Measurements from ENCODE around the gene STRA8.

STRA8 gene

GRCh38 chr7:135272303-135272702 is 38.7 kb downstream of the STRA8 start:
- no peak for DNase-seq

DNA sequence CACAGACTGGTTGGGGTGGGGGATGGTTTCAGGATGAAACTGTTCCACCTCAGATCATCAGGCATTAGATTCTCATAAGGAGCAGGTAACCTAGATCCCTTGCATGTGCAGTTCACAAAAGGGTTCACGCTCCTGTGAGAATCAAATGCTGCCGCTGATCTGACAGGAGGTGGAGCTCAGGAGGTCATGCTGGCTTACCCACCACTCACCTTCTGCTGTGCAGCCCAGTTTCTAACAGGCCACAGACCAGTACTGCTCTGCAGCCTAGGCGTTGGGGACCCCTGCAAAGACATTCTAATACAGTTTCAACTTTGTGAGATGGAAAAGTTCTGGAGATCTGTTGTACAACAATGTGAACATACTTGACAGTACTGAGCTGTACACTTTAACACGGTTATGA is 39.9 kb downstream of the STRA8 start:
- DNase-seq, result no peak

DNA sequence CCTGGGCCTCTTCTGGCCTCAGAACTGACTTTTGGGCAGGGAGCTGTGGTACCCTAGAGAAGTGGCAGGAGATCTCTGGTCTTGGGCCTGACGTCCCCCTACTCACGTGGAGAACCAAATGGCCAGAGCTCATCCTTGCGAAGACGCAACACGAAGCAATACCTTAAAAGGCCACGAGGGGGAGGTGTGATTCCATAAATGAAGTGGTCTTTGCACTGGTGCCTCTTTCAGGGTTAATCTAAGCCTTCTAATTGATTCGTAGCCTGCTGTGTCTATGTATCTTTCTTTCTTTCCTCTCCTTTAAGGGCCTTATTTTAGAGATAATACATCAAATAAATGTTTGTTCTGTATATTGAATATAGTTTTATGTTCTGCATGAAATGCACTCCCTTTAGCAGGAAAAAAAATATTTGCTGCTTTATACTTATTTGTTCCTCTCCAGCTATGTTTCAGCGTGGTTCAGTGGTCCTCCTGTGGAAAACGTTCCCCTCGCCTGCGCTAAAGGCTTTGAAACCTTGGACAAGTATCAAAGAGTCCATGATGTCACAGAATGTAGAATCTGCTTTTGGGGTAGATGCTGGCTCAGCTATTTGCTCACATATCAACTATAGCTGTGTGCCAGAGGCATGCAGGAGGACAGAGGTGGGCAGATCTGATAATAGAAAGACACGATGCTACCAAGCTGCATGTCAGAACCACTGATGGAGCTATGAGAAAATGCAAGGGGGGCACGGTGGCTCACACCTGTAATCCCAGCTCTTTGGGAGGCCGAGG is 41.0 kb downstream of the STRA8 start:
- DNase-seq, result peak; percentile 63 to 73

GRCh38 chr7:135275971-135276580 is 42.4 kb downstream of the STRA8 start:
- DNase-seq, result no peak

GRCh38 chr7:135277161-135277560 is 43.5 kb downstream of the STRA8 start:
- DNase-seq, result no peak

DNA sequence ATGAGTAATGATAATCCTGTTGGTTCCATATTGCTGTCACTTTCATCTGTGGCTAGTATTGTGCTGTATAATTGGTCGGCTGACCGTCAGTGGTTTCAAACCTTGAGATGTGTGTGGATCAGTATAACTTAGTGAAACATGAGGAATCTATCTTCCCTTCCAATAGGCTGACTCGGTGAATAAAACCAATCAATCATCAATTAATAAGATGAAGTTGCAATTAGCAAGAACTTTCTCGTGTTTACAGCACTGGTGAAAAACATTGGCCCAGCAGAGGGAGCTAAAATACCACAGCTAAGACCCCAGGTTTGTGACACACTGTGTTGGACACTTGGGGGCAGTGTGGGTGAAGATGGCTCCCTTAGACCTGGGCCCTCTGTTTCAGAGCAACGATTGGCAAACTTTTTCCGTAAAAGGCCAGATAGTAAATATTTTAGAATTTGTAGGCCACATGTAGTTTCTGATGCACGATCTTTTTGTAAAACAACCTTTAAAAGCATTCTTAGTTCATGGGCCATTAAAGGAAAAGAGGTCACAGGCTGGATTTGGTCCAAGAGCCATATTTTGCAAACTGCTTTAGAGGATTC is 47.8 kb downstream of the STRA8 start:
- DNase-seq, result peak; percentile 80 to 83

DNA sequence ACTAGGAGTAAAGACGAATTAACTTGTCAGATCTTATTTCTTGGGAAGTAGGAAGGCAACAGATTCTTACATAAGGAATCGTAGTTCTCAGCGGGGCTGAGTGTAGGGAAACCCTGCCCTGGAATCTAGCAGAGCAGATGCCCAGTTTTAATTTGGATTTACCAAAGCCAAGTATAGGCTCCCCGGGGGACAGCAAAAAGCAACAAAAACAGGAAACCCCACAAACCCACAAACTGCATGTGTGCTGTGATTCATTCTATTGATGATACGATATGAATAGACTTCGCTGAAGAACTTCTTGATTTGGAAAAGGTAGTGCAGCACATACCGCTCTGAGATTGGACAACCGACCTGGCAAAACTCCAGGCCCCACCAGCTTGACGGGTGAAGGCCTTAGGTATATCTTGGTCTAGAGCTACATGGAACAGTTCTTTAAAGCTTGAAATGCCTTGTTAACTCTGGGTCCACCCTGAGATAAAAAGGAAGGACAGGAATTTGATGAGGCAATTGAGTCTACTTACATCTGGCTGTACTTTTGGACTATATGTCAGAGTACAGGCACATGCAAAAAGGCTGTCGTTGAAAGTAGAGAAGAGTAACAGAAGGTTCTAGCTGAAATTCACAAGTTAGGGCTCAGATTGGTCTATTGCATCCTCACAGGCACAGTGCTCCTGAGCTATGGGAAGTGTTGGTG is 49.1 kb downstream of the STRA8 start:
- DNase-seq, result no peak

GRCh38 chr7:135283959-135284638 is 50.5 kb downstream of the STRA8 start:
- no peak for DNase-seq

- DNase-seq, result no peak
Measured at GRCh38 chr7:135285547-135286233, 52.1 kb downstream of the STRA8 start.

- no peak for DNase-seq
Measured at GRCh38 chr7:135286876-135287275, 53.2 kb downstream of the STRA8 start.

- DNase-seq, result no peak
Measured at GRCh38 chr7:135290594-135290993, 57.0 kb downstream of the STRA8 start.

GRCh38 chr7:135291809-135292253 is 58.2 kb downstream of the STRA8 start:
- peak; percentile 83 to 86 for DNase-seq

DNA sequence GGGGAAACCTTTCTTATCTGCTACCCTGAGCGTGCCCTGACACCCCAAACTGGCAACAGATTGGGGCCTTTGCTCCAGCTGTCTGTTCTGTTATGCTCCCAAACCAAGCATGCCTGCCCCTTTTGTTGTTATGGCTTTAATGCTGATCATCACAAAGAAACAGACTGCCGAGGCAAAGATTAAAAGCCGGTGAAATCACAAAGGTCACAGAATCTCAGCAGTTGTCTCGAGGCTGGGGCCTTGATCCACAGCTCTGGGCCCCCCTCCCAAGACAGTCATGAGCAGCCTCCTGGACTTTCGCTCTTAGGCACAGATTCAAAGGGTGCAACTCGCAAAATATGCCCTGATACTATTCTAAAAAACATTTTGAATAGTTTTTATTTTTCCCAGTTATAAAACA is 65.6 kb downstream of the STRA8 start:
- DNase-seq, result no peak

DNA sequence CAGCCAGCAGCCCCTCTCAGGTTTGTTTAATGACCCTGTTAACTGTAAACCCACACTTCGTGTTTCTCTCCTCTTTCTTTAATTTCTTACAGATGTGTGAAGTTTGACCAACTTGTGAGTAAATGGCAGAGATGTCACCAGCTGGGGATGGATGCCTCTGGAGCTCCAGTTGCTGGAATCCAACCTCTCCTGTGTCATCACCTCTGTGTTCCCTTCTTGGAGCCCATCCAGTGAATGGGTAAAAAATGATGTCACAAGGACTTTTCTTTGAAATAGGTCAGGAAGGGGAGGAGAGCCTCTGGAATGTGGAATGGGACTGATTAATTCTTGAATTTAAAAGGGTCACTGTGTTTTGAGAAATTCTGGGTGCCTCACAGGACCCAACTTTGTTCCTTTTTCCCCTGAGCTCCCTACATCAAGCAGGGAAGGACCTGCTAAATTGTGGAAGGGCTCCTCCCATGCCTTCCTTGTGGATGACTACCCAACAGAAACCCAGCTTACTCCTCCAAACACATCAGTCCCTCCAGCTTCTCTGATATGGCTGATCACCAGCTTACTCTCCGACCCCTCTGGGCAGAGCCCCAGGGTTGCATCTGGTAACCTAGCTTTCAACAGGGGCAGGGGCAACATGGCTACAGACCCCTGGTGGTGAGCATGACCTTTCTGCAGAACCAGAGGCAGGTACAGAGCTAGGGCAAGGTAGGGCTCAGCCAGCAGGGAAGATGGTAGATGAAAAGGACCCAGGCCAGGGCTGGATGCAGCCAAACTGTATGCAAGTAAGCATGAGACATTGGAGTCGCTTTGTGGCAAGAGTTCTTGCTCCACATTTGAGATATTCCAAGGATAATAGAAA is 67.5 kb downstream of the STRA8 start:
- no peak for DNase-seq

All from SHP77 (cell line).